ENCODE measurements around the gene ZNF487.
"Not testable (repeated sequence)": the region's sequence is repeated elsewhere in the genome, so short reads cannot be mapped to it uniquely, and the experiment has no call there.

Gene ZNF487

DNA sequence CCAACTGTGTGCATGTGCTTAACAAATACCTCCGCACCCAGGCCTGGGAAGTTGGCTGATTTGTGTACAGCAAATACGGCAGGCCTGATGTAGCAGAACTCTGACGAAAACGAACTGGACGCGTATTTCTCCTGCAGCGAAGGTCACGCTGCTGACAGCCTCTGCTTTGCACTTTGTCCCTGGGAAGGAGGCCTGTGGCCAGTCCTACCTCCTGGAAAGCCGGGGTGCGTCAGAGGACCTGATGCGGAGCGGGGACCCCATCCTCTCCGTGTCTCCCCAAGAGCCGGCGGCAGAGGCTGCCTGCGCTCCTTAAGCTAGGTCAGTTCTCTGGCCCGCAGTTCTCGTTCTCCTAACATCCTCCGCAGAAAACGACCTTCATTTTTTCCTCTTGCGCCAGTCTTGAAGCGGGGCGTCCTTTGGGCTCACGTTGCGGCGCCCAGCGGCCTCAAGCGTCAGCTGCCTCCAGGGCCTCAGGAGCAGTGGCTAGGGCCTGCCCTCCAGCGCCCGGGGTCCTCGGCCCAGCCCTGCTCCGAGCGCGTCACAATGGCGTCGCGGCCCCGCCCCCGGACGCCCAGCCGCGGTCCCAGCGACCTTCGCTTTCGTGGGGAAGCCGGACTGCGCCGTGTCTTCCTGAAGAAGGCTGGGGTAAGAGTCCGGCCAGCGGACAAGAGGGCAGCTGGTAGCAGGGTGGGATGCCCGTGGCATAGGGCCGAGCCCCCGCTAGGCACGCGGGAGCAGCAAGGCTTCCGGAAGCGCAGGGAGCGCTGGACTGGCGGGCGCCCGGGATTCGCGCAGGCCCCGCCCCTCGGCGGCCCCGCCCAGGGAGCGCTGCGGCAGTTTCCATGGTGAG lies at the start of gene ZNF487:
TSS of gene ZNF487 (plus strand) at position 821 of the 850 bp plus-strand sequence. CDS start 38,703 bp downstream, outside the sequence.
- peak; percentile 96 for DNase-seq (ENCODE audit: low spot score)

DNA sequence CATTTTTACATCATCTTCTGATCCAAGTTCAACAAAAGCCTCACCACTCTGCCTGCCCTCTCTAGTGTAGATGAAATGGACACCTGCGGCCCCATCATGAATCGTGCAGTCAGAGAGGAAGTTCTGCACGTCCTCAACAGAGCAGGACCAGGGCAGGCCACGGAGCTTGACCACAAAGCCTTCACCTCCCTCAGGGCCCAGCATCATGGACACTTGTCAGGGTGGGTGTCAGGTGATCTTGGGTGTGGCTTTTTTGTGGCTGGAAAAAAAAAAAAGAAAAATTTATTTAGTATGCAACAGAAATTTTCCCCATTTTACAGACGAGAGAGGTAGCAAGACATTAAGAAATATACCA lies 49.3 kb upstream of the ZNF487 start:
- no peak for DNase-seq (ENCODE audit: low spot score)

DNA sequence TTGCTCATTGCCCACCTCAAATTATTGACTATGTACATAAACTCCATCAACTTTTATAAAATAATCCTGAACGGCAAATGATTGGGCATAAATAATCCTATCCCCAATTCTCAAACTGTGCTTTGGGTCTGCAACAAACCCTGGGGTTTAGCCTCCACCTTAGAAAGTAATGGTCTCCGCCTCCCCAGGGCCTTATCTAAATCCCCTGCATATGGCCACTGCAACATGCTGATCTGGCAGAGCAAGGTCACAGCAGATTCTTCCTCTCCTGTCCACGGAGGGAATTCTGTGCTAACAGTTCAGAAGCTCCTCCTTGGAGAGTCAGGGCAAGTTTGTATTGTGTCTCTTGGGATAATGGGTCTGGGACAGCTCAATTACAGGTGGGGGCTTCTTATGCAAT lies 47.0 kb upstream of the ZNF487 start:
- no peak for DNase-seq (ENCODE audit: low spot score)

DNA sequence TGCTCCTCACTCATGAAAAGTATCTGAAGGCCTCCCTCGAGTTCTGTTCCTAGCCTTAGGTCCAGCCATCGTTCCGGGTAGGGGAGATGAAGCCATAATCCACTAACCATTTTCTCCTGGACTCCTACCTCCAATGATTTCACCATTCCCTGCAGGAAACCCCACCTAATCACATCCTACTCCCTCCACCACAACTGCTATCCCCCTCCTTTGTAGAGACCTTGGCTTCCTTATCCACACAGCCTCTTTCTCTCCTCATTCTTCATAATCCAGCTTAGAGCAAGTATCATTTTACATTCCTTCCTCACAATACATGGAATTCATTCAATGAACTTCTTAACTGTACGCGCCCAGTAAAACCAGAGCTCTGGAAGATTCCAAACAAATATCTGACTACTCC lies 46.6 kb upstream of the ZNF487 start:
- no peak for DNase-seq (ENCODE audit: low spot score)

DNA sequence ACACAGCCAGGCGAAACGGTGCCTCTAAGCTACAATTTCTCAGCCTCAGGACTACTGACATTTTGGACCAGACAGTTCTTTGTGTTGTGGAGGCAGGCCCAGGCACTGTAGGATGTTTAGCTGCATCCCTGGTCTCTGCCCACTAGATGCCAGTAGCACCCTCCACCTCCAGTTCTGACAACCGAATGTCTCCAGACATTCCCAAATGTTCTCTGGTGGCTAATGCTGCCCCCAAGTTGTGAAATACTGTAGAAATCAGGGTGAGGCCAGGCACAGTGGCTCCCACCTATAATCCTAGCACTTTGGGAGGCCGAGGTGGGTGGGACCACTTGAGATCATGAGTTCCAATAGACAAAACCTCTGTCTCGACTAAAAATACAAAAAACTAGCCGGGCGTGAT lies 46.2 kb upstream of the ZNF487 start:
- peak; percentile 51 for DNase-seq (ENCODE audit: low spot score)

DNA sequence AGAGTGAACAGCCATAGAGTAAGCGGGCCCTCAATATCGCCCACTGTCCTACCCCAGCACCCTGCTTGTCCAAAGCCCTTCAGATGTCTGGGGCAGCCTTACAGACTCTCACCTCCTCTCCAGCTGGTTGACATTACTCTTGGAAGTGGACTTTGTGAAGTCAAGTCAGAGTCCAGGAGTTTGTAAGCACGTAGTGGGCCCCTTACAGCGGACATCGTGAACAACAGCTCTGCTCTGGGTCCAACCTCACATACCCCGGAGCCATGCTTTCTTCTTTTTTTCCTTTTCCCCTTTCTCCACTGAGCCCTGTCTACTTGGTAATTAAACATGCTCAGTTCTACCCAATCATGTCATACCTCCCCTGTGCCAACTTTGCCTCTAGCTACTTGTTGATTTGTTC lies 45.4 kb upstream of the ZNF487 start:
- DNase-seq (ENCODE audit: low spot score) = no peak

DNA sequence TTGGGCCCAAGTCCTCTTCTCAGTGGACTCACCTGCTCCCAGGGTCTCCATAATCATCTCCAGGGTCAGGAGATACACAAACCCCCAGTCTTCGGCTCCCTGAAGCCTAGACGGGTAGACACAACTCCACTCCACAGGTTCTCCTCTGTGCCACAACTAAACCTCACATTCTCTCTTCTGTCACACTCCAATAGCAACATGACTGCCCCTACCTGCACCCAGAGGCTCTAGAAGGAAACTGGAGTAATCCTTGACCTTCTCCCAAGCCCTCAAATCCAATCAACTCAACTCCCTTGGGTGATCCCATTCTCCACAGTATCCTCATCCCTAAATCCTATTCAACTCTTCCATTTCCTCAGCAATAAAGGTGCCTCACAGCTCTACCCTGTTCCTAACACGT lies 44.2 kb upstream of the ZNF487 start:
- DNase-seq (ENCODE audit: low spot score) = no peak

DNA sequence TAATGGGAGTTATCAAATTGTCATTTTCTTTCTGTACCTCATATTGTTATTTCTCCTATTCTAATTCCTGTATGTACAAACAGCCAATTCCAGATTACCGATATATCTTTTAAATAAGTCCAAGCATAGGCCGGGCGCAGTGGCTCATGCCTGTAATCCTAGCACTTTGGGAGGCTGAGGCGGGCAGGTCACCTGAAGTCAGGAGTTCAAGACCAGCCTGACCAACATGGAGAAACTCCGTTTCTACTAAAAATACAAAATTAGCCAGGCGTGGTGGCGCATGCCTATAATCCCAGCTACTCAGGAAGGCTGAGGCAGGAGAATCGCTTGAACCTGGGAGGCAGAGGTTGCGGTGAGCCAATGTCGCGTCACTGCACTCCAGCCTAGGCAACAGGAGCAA lies 43.7 kb upstream of the ZNF487 start:
- not testable (repeated sequence) for DNase-seq (ENCODE audit: low spot score)

DNA sequence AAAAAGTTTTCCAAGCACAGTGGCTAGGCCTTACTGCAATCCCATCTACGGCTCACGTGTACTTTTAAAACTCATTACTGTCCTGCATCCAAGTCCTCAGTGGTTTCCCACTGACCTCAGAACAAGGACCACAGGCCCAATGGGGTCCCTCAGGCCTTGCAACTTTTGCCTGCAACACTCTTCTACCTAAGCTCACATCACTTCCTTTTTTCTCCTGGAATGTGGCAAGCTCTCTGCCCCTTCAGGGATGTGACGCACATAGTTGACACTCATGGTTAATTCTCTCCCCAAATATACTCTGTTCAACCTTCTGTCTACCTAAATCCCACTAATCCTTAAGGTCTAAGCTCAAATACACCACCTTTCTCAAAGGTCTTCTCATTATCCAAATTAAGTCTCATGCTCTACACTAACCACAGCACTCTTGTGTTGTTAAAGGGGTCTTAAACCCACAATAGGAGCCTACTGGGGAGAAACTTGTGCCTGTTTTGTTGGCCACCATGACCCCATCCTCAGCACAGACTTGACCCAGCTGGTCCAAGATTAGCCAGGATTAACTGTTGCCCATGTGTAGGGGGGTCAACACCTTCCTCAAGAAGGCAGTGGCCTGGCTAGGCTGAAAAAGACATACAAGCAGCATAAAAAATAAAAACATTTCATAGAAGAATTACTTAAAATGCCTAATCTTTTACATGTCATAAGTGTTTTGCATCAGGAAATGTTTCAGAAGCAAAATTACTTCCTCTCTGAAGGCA lies 43.1 kb upstream of the ZNF487 start:
- DNase-seq (ENCODE audit: low spot score) = no peak

DNA sequence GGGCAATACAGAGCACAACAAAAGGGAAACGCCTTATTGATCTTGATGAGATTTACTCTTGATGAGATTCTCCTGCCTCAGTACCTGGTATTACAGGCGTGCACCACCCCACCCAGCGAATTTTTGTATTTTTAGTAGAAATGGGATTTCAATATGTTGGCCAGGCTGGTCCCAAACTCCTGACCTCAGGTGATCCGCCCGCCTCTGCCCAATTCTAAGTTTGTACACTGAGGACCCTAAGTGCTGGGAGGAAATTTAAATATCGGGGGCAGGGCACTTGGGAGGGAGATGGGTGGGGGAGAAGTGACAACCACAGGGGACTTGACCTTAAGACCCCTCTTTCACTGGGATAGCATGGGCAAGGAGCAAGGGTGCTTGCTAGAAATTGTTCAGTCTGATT lies 42.0 kb upstream of the ZNF487 start:
- DNase-seq (ENCODE audit: low spot score) = no peak

DNA sequence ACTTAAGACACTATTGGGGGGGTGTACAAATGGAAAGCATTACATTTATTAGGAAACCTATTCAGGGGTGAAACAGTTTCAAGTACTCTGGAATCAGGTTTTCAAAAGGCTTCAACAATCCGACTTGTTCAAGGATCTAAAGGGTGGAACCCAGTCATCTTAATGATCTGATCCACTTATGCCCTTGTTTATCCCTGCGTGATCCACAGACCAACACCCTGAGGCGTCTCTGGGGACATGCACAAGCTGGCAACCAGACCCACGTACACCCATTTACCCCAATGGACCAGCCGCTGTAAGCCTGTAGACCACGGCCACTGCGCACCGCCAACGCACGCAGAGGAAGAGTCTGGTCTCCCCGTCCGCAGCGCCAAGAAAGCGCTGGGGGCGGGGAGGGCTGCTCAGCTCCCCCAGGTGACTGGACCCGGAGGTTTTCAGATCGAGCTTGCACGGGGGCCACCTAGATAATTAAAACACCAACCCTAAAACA lies 41.3 kb upstream of the ZNF487 start:
- no peak for DNase-seq (ENCODE audit: low spot score)

DNA sequence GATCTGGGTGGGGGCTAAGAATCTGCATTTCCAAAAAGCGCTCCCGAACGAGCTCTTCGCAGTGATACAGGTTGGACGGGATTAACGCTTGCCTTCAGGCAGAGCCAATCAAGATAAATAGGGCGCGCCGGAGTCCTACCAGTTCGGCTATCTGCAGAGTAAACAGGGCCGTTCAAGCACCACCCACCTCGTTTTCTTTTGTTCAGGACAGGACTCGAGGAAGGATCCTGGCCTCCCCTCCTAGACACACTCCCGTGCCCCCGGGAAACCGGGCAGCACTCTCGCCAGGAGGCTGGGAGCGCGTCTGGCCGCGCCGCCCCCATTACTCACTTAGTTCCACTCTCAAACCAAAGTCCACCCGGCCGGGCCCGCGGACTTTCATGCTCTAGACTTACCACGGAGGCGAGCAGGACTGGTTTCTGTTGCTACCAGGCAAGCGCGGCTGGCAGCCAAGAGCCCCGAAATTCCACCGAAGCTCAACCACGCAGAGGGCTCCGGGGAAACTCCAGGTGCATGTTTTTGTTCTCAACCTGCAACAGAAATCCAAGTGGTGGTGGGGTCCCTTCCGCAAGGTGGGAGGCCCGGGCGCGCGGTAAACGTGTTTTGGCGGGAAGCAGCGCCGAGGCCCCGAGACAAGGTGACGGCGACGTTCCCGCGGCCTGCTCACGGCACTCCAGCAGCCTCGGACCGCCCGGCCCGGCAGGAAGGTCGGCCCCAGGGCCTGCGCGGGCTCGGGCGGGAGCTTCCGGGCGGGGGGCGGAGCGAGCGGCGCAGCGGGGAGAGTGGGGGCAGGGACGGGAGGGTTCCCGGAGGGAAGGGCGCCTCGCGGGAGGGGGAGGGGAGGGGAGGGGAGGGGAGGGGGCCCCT lies 40.6 kb upstream of the ZNF487 start:
- DNase-seq (ENCODE audit: low spot score) = peak; percentile 91

DNA sequence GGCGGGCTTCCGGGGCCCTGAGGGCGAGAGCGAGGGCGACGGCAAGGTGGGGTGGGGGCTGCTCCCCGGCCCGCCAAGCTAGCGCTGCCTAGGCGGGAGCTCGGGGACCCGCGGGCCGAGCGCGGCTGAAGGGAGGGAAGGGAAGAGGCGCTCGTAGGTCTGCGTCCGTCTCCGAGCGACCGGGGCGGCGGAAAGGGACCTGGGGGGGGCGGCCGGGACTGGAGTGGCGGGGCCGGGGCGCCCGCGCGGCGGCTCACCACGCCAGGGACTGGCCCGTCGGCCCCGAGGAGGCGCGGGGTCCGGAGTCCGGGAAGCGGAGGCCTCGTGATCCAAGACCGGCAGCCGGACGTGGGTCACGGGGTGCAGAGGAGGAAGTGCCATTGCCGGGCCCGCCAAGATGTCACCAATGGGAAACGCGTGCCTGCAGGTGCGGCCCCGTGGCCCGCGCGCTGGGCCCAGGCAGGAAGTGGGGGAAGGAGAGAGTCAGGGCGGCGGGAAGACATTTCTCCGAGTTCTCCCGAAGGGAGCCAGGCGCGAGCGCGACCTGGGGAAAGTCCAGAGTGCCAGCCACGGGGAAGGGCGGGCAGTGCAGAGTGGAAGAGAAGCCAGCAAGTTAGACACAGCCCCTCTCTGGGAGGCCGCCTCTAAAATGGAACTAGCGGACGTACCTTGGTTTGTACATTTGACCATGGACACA lies 39.8 kb upstream of the ZNF487 start:
- DNase-seq (ENCODE audit: low spot score) = peak; percentile 87

DNA sequence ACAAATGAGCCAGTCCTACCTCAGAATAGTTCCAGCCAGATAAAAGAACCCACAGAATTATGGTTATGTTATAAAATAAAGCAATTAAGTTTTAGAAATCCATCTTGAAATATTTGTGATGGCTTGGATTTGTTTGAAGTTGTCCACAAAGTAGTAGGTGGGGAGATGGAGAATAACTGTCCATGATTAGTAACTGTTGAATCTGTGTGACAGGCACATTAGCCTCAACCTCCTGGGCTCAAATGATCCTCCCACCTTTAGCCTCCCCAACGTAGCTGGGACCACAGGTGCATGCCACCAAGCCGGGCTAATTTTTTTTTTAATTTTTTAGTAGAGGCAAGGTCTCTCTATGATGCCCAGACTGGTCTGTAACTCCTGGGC lies 38.0 kb upstream of the ZNF487 start:
- DNase-seq (ENCODE audit: low spot score) = no peak

DNA sequence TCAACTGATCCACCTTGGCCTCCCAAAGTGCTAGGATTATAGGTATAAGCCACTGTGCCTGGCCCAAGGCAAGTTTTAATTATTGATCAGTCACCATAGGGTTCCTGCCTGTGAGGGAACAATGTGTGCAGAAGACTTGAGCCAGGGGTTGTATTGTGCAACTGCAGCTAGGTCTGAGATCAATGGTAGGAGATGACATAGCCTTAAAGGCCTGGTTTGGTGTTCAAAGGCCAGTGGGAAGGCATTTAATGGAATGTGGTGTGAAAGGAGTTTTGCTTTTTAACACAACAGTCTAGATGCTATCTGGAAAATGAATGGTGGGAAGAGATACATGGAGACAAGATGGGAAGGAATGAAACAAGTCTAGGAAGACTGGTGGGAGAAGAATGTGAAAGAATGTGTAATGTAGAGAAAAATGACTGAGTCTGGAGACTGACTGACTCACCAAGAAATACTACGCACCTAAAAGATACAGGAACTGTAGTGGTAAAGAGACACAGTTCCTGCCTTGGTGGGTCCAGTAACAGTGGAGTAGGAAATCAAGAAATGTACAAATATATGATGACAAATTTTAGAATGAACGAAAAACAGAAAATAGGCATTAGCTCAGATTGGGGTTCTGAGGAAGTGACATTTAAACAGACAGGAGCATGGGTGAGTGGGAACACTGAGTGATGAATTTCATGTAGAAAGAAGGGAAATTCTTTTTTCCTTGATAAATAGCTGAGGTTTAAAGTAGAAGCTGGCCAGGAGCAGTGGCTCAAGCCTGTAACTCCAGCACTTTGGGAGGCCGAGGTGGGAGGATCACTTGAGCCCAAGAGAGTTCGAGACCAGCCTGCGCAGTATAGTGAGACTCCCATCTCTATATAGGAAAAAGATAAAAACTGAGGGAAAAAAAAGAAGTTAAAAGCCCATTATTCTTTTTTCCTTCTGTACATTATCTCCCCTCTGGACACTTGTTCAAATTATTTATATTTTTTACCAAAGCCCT lies 37.3 kb upstream of the ZNF487 start:
- peak; percentile 52 for DNase-seq (ENCODE audit: low spot score)

DNA sequence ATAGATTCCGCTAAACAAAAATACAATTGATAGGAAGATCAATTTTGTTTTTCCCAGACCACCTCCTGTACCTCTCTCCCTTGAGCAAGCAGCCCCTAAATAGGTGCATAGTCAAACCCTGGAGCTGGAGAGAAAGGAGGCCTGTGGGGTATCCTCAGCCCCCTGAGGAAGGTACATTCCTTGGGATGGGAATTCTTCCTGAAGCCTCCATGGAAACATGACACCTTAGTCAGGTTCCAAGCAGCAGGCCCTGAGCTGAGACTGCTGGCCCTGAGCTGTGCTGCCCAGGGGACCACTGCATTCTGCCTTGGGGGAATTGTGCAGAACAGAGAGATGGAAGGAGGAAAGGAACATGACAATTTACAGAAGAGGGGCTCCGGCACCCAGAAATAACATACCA lies 35.3 kb upstream of the ZNF487 start:
- DNase-seq (ENCODE audit: low spot score) = no peak

DNA sequence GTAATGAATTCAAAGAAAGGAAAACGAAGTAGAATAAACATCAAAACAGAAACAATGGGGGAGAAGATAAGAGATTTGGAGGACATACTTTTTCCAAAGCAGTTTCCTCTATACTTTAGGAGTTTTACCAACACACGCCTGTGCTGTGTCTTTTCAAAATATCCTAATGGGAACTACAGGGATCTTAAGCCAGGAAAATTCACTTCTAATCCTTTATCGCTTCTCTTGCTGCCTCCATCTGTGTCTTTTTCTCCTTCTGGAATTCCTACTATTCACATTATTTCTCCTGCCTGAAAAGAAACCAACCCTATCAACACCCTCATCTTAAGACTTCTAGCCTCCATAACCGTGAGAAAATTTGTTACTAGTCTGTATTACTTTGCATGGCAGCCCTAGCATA lies 34.7 kb upstream of the ZNF487 start:
- no peak for DNase-seq (ENCODE audit: low spot score)

DNA sequence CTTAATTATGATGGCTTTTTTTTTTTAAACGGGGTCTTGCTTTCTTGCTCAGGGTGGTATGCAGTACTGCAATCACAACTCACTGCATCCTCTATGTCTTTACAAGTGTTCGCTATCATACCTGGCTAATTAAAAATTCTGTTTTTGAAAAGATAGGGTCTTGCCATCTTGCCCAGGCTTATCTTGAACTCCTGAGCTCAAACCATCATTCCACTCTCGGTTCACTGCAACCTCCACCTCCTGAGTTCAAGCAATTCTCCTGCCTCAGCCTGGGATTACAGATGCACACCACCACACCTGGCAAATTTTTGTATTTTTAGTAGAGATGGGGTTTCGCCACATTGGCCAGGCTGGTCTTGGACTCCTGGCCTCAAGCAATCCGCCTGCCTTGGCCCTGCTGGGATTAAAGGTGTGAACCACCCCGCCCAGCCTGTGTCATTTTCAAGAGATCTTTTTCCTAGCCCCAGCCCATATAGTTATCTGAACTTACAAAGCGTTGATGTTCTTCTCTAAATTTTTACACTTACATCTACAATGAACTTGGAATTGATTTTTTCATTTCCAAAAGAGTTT lies 33.9 kb upstream of the ZNF487 start:
- no peak for DNase-seq (ENCODE audit: low spot score)

DNA sequence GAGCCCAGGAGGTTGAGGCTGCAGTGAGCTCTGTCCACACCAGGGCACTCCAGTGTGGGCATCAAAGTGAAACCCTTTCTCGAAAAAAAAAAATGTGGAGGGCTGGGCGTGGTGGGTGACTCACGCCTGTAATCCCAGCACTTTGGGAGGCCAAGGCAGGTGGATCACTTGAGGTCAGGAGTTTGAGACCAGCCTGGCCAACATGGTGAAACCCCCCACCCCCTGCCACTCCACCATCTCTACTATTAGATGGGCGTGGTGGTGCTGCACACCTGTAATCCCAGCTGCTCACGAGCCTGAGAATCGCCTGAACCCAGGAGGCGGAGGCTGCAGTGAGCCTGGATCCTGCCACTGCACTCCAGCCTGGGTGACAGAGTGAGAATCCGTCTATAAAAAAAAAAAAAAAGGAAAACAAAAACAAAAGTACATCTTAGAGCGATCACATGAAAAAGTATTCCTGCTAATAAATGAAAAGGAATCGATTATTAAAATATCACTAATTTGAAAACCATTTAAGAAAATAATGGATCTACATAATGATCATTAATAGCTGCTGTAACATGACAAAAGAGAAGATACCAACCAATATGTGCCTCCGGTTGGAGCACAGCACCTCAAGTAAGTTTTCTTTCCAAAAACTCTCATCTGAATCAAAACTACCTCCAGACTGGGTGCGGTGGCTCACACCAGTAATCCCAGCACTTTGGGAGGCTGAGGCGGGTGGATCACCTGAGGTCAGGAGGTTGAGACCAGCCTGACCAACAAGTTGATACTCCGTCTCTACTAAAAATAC lies 32.8 kb upstream of the ZNF487 start:
- DNase-seq (ENCODE audit: low spot score) = no peak
